ENCODE measurements around the gene LOXL4. TPM values are rescaled to one million over a fixed set of nuclear protein-coding genes. Genes with fewer than 3 reads are reported as not detected.

LOXL4 gene
- total RNA-seq, 1 experiment from 2014 or later, result 1.3 TPM

GRCh38 chr10:98235846-98236245 lies 32.1 kb downstream of the LOXL4 start:
- Histone ChIP-seq H3K27me3 (ENCODE audit: insufficient read depth, low read length) (no peaks in the 10 kb centered on the region), H3K4me3 (replicated peaks in 1 of 2; ENCODE audit: low read depth in 1 of 2, low read length in 2 of 2) (no peak overlapping the region), H3K36me3 (ENCODE audit: control insufficient read depth in 1 of 2, insufficient read depth in 2 of 2, low read length in 2 of 2) (peaks cover 2 to 12% of the 10 kb centered on the region in 2 experiments; a peak in 2 of 4 replicates), H3K4me2 (ENCODE audit: low read length) (no peak overlapping the region), H3K9me2 (ENCODE audit: insufficient read depth) (no peaks in the 10 kb centered on the region), H3K9ac (ENCODE audit: low read length) (no peak overlapping the region), H3K9me3 (ENCODE audit: control insufficient read depth in 1 of 2, insufficient read depth in 1 of 2, low read depth in 1 of 2, low read length in 2 of 2) (no peaks in the 10 kb centered on the region), H3K4me1 (ENCODE audit: control insufficient read depth in 1 of 2, insufficient read depth in 2 of 2, low read length in 2 of 2) (no peaks in the 10 kb centered on the region), H3K79me2 (ENCODE audit: insufficient read depth, low read length) (no peaks in the 10 kb centered on the region), H3K27ac (ENCODE audit: low read depth, low read length) (no peak overlapping the region), H2AFZ (ENCODE audit: low read depth, low read length, poor library complexity, severe bottlenecking) (no peak overlapping the region), H4K20me1 (ENCODE audit: insufficient read depth) (no peaks in the 10 kb centered on the region)
- ChIA-PET POLR2A (no interaction called here), CTCF (no interaction called here), RAD21 (ENCODE audit: low non-redundant PET in 1 of 2, low total read pairs in 2 of 2, uncharacterized antibody in 2 of 2, unreplicated experiment in 2 of 2) (no interaction called here)
- ATAC-seq, result no peak
- intact Hi-C loops (cut with micrococcal nuclease), result loop anchor here (10.0 kb wide), 1 partner anchor 321 kb away; no protein-coding TSS in a partner anchor
- no peak for DNase-seq (ENCODE audit: low read depth, low spot score)
- no TSS peak for BruUV-seq (replicated peaks)
- no peak for TF ChIP-seq POLR2AphosphoS5 (IDR thresholded peaks at IDR 0.05; ENCODE audit: low read depth, low read length)
- TF ChIP-seq, protein P1, sequence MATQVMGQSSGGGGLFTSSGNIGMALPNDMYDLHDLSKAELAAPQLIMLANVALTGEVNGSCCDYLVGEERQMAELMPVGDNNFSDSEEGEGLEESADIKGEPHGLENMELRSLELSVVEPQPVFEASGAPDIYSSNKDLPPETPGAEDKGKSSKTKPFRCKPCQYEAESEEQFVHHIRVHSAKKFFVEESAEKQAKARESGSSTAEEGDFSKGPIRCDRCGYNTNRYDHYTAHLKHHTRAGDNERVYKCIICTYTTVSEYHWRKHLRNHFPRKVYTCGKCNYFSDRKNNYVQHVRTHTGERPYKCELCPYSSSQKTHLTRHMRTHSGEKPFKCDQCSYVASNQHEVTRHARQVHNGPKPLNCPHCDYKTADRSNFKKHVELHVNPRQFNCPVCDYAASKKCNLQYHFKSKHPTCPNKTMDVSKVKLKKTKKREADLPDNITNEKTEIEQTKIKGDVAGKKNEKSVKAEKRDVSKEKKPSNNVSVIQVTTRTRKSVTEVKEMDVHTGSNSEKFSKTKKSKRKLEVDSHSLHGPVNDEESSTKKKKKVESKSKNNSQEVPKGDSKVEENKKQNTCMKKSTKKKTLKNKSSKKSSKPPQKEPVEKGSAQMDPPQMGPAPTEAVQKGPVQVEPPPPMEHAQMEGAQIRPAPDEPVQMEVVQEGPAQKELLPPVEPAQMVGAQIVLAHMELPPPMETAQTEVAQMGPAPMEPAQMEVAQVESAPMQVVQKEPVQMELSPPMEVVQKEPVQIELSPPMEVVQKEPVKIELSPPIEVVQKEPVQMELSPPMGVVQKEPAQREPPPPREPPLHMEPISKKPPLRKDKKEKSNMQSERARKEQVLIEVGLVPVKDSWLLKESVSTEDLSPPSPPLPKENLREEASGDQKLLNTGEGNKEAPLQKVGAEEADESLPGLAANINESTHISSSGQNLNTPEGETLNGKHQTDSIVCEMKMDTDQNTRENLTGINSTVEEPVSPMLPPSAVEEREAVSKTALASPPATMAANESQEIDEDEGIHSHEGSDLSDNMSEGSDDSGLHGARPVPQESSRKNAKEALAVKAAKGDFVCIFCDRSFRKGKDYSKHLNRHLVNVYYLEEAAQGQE (IDR thresholded peaks at IDR 0.05; ENCODE audit: low read depth), result no peak
- TF ChIP-seq CEBPB (IDR thresholded peaks at IDR 0.05; ENCODE audit: low read depth), result no peak
- TF ChIP-seq EZH2 (IDR thresholded peaks at IDR 0.05), result no peak
- no peak for TF ChIP-seq SRF (IDR thresholded peaks at IDR 0.05; ENCODE audit: low read depth)
- no peak for TF ChIP-seq ELF1 (IDR thresholded peaks at IDR 0.05; ENCODE audit: borderline replicate concordance, low read depth)
- TF ChIP-seq CTCF (IDR thresholded peaks at IDR 0.05 in 2 of 3, conservative IDR thresholded peaks at IDR 0.05 in 1 of 3; ENCODE audit: borderline replicate concordance in 1 of 3, insufficient read depth in 1 of 3, low read depth in 2 of 3, low read length in 2 of 3), result no peak
- TF ChIP-seq CBX3 (IDR thresholded peaks at IDR 0.05; ENCODE audit: low read depth), result no peak
- no peak for TF ChIP-seq YY1 (IDR thresholded peaks at IDR 0.05; ENCODE audit: extremely low read depth, insufficient replicate concordance, low read depth, low read length)
- TF ChIP-seq SP1 (IDR thresholded peaks at IDR 0.05; ENCODE audit: low read depth), result no peak
- no peak for TF ChIP-seq JUND (IDR thresholded peaks at IDR 0.05)
- no peak for TF ChIP-seq FOSL1 (IDR thresholded peaks at IDR 0.05; ENCODE audit: low read depth)
